Activated CD4-positive, alpha-beta T cell treated with anti-CD3 and anti-CD28 coated beads, Interleukin-2, amount 50 U/mL, for 16 hours (primary cell): Measurements from ENCODE around the gene DST.
"Not testable (repeated sequence)": the region's sequence is repeated elsewhere in the genome, so short reads cannot be mapped to it uniquely, and the experiment has no call there.

Experiments used
- DNase-seq: peaks from one replicate; pipeline ENCODE4 v3.0.0-alpha.2; 2020

DST gene

GRCh38 chr6:56661338-56661737 is 18.6 kb upstream of the DST start:
- not testable (repeated sequence) for DNase-seq

DNA sequence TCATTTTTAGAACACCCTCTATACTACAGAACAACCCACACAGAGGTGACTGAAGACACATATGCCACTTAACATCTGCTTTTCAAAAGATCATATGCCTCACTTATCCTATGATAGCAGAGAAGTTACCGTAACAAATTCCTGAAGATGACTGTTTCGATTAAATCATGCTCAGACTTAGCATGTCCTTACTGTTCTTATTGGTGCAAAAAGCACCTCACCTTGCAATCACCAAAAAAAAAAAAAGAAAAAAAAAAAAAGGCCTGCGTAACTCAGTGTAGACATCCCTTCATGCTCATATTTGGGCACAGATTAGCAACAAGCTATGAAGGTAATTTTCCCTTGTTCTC is 17.7 kb upstream of the DST start:
- no peak for DNase-seq

DNA sequence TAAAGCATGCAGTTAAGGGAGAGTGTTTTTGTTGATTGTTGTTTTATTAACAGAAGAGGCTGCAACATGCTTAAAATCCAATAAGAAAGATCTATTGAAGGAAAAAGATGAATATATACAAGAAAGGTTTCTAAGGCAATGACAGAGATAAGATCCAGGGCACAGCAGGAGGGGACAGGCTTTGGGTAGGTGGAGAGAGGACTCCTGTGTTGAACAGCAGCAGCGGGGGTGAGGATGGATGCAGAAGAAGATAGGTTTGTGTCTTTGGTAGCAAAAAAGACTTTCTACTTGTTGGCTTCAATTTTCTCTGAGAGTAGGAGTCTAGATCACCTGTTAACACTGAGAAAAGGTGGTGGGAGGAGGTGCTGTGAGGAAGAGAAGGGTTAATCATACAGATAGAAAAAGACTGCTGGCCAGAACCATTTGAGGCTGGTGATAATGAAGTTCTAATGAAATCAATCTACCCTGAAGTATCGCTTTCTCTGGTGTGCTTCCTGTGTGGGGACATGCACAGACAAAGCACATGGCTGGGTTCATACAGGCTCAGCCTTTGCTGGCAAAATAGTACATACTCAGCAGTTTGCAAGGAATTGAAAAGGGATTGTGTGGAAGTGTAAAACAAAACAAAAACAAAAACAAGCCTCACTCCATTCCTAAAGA is 17.2 kb upstream of the DST start:
- DNase-seq, result no peak

- DNase-seq, result no peak
Observed at GRCh38 chr6:56658326-56658725, 15.6 kb upstream of the DST start.

- no peak for DNase-seq
Observed at GRCh38 chr6:56657354-56657753, 14.7 kb upstream of the DST start.

GRCh38 chr6:56656466-56656865 is 13.8 kb upstream of the DST start:
- DNase-seq, result no peak

GRCh38 chr6:56655996-56656395 is 13.3 kb upstream of the DST start:
- DNase-seq, result no peak

DNA sequence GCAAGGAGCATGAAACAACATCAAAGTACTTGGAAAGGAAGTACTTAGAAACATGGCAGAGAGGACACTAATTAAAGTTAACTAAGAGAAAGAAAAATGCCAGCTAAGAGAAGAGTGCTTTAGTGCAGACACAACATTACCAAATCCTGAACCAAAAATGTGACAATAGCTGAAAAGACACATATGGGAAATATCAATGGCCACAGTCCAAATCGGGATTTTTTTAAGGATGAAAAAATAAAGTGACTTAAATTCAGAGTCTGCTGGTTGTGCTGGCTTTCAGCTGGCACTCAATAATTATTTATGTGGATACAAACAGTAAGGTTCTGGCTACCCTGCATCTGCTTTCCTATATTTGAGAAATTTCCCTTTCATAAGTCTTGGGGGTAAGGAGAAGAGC is 12.6 kb upstream of the DST start:
- no peak for DNase-seq

DNA sequence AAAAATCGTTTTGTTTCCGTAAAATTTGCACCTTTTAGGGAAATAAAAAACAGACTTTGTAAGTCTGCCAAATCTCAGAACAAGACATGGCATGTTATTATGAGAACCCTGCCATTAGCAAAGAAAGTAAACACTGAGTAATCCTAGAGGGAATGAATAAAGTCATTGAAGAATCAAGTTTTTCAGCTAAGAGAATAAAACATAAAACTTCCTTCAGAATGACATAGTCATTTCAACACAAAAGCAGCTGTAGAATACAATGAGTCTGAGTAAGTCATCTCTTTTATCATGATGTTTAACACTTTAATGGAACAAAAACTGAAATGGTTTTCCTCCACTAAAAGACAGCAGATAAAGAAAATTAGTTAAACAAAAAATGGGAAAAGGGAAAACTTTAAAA is 10.3 kb upstream of the DST start:
- DNase-seq, result no peak

DNA sequence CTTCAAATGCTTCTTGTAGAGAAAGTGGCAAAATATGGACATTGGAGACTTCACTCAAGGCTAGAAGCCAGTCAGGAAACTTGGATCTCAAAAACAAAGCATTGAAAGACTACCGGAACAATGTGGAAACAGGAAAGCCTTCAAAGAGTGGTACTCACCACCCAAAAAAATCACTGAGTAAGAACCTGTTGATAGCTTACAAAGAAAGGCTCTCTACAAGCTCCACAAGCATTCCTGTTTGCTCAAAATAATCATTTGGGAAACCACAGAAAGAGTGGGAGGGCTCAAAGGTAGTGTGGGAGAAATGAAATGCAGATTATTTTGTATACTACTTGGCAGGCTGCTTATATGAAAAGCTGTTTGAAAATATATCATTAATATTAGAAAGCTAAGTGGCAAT is 9.5 kb upstream of the DST start:
- DNase-seq, result no peak

- DNase-seq, result no peak
Observed at GRCh38 chr6:56650191-56650590, 7.5 kb upstream of the DST start.

DNA sequence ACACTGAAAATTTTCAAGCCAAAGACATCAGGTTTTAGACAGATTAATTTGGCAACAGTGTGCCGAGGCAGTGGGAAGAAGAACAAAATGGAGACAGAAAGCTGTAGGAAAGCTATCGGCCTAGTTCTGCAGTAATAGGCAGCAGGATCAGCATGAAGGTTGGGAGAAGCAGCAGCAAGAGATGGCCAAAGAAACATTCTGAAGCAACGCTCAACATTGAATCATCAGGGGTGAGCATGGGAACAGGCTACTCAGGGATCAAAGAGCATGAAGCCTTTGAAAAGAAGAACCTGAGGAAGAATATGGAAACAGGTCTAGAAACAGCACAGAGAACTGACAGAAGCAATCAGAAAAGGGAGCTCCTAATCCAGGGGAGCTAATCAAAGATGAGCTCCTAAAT is 7.1 kb upstream of the DST start:
- DNase-seq, result no peak

GRCh38 chr6:56649053-56649769 is 6.5 kb upstream of the DST start:
- no peak for DNase-seq

DNA sequence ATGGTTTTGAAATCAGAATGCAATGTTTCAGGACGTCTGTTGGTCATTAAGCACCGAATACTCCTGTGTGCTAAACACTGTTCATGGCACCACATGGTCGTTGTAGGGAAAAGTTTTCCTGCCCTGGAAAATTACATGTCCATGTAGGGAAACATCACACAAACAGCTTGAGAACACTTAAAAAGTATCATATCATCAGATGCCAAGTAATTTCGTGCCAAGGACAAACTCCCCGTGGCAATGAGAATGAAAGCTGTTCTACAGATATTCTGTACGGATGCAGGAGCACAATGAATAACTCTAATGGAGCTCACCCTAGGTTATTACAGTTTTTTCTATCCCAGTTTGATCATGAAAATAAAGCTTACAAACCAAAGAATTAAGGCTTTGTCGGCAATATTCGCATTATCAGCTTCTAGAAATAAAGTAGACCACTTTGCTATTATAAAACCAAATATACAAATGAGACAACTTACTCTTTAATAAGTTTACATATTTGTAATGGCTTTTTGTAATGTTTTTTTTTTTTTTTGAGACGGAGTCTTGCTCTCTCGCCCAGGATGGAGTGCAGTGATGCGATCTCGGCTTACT is 4.6 kb upstream of the DST start:
- DNase-seq, result no peak

GRCh38 chr6:56644366-56644765 is 1.7 kb upstream of the DST start:
- DNase-seq, result no peak

DNA sequence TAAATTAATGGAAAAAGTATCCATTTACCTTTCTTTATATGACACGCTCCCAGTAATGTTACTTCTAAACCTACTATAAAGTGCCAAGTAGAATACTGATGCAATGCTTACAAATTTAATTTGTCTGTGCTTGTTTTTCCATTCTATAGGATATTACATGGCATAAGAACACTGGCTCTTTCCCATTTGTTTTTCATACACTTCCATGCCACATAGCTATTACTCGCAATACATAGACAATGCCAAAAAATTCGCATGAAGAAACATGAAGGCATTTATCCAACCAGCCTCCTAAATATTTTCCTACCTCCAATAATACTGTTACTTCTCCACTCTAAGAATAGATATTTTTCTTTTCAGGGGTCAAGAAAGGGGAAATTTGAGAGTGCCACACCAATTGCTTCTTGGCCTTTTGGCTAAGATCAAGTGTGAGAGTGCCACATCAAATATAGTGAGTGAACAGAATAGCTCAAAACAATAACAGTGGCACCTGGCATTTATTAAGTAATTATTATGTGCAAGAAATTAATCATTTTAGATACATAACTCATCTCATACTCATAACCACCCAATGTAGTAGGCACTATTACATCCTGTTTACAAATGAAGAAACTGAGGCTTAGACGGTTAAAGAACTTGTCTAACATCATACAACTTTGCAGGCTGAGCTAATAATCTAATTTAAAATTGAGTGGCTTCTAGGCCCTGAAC is 845 bp upstream of the DST start:
- no peak for DNase-seq

GRCh38 chr6:56640374-56640773 is 2.3 kb downstream of the DST start:
- DNase-seq, result no peak

DNA sequence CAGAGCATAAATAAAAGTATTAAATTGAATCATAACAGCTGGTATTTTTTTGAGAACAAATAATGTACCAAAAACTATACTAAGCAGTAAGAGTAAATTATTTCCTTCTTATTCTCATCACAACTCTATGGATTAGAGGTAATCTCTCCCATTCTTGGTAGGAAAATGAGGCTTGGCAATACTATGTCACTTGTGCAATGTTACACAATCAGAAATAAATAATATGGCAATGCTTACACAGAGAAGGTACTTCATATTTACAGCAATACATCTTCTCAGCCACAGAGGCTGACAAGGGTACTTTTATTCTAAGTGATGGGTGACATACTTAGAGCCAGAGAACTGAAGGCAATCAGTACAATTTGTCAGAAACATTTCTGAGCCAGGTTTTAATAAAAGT is 3.9 kb downstream of the DST start:
- DNase-seq, result no peak

DNA sequence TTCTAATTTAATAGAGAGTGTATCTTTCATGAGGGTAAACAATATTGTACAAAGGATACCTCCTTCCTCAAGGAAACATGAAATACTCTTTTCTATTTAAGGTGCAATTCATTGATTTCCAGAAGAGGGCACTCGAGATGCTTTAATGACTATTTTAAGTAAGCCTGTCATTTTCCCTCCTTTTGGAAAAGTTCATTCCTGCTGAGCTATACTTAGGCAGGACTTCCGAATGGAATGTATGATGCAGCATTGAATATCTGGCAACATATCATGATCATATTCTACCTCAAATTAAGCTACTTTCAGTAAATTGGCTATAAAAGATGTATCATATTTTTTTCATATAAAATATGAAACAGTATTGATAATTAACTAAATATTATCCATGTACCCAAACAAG is 5.0 kb downstream of the DST start:
- no peak for DNase-seq

GRCh38 chr6:56628105-56628504 is 14.6 kb downstream of the DST start:
- DNase-seq, result no peak

DNA sequence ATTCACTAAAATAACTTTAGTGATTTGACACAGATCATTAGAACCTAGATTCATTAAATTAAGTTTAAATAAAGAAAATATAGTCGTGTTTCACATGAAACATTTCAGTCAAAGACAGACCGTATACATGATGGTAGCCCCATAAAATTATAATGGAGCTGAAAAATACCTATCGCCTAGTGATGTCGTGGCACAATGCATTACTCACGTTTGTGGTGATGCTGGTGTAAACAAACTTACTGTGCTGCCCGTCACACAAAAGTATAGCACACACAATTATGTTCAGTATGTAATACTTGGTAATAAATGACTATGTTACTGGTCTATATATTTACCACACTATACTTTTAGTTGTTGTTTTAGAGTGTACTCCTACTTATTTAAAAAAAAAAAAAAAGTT is 17.3 kb downstream of the DST start:
- no peak for DNase-seq

DNA sequence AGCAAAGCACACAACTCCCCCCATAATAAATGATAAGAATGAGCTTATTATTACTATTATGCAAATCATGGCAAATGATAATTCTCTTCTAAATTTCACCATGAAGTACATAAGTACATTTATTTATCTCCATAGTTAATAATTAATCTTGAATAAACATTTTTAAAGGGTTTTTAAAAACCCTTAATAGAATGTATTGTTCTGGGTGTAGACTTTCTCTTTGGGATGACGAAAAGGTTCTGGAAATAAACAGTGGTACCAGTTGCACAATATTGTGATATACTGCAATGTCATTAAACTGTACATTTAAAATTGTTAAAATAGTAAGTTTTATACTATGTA is 18.0 kb downstream of the DST start:
- DNase-seq, result no peak

- DNase-seq, result no peak
Observed at GRCh38 chr6:56624046-56624727, 18.5 kb downstream of the DST start.
